NCI-H1105 (cell line): ENCODE results near the gene ST6GAL2.

Experiments used
- DNase-seq: peaks from one replicate; lab custom pipeline; 2025; lab: John Stamatoyannopoulos, UW

ST6GAL2 gene

GRCh38 chr2:106827158-106827557, 58.8 kb downstream of the ST6GAL2 start:
- no peak for DNase-seq

- DNase-seq: no peak
Observed at GRCh38 chr2:106825161-106825560, 60.8 kb downstream of the ST6GAL2 start.

- DNase-seq: no peak
Observed at GRCh38 chr2:106816974-106817373, 69.0 kb downstream of the ST6GAL2 start.

- no peak for DNase-seq
Observed at GRCh38 chr2:106812841-106813240, 73.1 kb downstream of the ST6GAL2 start.

- DNase-seq: no peak
Observed at GRCh38 chr2:106812383-106812782, 73.6 kb downstream of the ST6GAL2 start.

- DNase-seq: no peak
Observed at GRCh38 chr2:106805716-106806115, 80.3 kb downstream of the ST6GAL2 start.

- DNase-seq: no peak
Observed at GRCh38 chr2:106804161-106804560, 81.8 kb downstream of the ST6GAL2 start.

- DNase-seq: no peak
Observed at GRCh38 chr2:106800976-106801655, 84.9 kb downstream of the ST6GAL2 start.

- no peak for DNase-seq
Observed at GRCh38 chr2:106800180-106800579, 85.8 kb downstream of the ST6GAL2 start.

GRCh38 chr2:106798826-106799552, 87.0 kb downstream of the ST6GAL2 start:
- no peak for DNase-seq

GRCh38 chr2:106797494-106797893, 88.5 kb downstream of the ST6GAL2 start:
- DNase-seq: no peak

GRCh38 chr2:106792671-106793070, 93.3 kb downstream of the ST6GAL2 start:
- no peak for DNase-seq

GRCh38 chr2:106789185-106789584, 96.8 kb downstream of the ST6GAL2 start:
- DNase-seq: no peak

- DNase-seq: no peak
Observed at GRCh38 chr2:106782681-106783080, 103.3 kb downstream of the ST6GAL2 start.

GRCh38 chr2:106781196-106781595, 104.8 kb downstream of the ST6GAL2 start:
- no peak for DNase-seq

GRCh38 chr2:106771811-106772210, 114.2 kb downstream of the ST6GAL2 start:
- DNase-seq: no peak

GRCh38 chr2:106770986-106771385, 115.0 kb downstream of the ST6GAL2 start:
- DNase-seq: no peak

- no peak for DNase-seq
Observed at GRCh38 chr2:106764614-106765013, 121.4 kb downstream of the ST6GAL2 start.

GRCh38 chr2:106759966-106760365, 126.0 kb downstream of the ST6GAL2 start:
- DNase-seq: no peak

GRCh38 chr2:106758901-106759497, 127.0 kb downstream of the ST6GAL2 start:
- DNase-seq: no peak
